Naive thymus-derived CD4-positive, alpha-beta T cell (primary cell): ENCODE data around the gene ARSG. TPM values are rescaled to one million over a fixed set of nuclear protein-coding genes. Genes with fewer than 3 reads are reported as not detected.
A peak's percentile ranks its signal among the peaks of the same experiment; 100 is the strongest.

Source experiments
- ATAC-seq: fragments of 150-1000 bp; cut with Tn5 transposase; 2 replicates; pipeline ENCODE4 v1.10.0; 2021; ENCODE audit warnings: mild to moderate bottlenecking, moderate library complexity
- CTCF ChIA-PET: fragments of 350-600 bp; sonication (Branson Sonifier 250); formaldehyde crosslinking; loops from one replicate; lab custom pipeline; 2021; ENCODE audit warnings: antibody characterized with exemption; lab: Charles Lee
- POLR2A ChIA-PET: fragments of 350-600 bp; sonication (Branson Sonifier 250); formaldehyde crosslinking; loops from one replicate; lab custom pipeline; 2021; ENCODE audit warnings: antibody characterized with exemption, inconsistent platforms; lab: Charles Lee
- DNase-seq, 9 donors: peaks; one replicate each; pipeline versions ENCODE4 v3.0.0 to v3.0.0-alpha.2; 2020 to 2022; ENCODE audit warnings: mixed read lengths in 1 of 9
- H3K27ac ChIP-seq: one replicate; pipeline ENCODE4 v1.7.0; 2013; ENCODE audit warnings: mild to moderate bottlenecking, low read depth, low read length, moderate library complexity
- H3K27me3 ChIP-seq, 2 donors: one replicate each; pipeline ENCODE4 v1.7.0; 2013; ENCODE audit warnings: low read length in 2 of 2, mild to moderate bottlenecking in 2 of 2, moderate library complexity in 2 of 2; ENCODE audit not compliant: control insufficient read depth in 2 of 2, insufficient read depth in 2 of 2
- H3K36me3 ChIP-seq, 3 experiments: 1 replicate in 2 of 3; 2 replicates in 1 of 3; pipeline ENCODE4 v1.7.0; 2013; ENCODE audit warnings: low read length in 3 of 3, mild to moderate bottlenecking in 3 of 3, moderate library complexity in 1 of 3; ENCODE audit not compliant: insufficient read depth in 3 of 3, control insufficient read depth in 2 of 3
- H3K4me1 ChIP-seq, 2 donors: one replicate each; pipeline ENCODE4 v1.7.0; 2013; ENCODE audit warnings: low read length in 2 of 2, mild to moderate bottlenecking in 2 of 2, moderate library complexity in 1 of 2; ENCODE audit not compliant: control insufficient read depth in 2 of 2, insufficient read depth in 2 of 2
- H3K4me3 ChIP-seq: 2 replicates; pipeline ENCODE4 v1.7.0; 2013; ENCODE audit warnings: mild to moderate bottlenecking, low read length
- H3K9me3 ChIP-seq, 3 experiments: 1 replicate in 2 of 3; 2 replicates in 1 of 3; pipeline ENCODE4 v1.7.0; 2013; ENCODE audit warnings: low read length in 3 of 3; ENCODE audit not compliant: control insufficient read depth in 2 of 3
- H3K27ac Mint-ChIP-seq, 9 donors: one replicate each; pipeline ENCODE4 v1.8.0; 2020 to 2022; ENCODE audit warnings: mixed read lengths in 9 of 9, mild to moderate bottlenecking in 8 of 9, moderate library complexity in 5 of 9, inconsistent platforms in 2 of 9
- H3K27me3 Mint-ChIP-seq, 5 donors: one replicate each; pipeline ENCODE4 v1.8.0; 2021 to 2022; ENCODE audit warnings: mixed read lengths in 5 of 5, mild to moderate bottlenecking in 1 of 5
- H3K36me3 Mint-ChIP-seq, 5 donors: one replicate each; pipeline ENCODE4 v1.8.0; 2020 to 2022; ENCODE audit warnings: mixed read lengths in 5 of 5, mild to moderate bottlenecking in 3 of 5, inconsistent platforms in 1 of 5
- H3K4me1 Mint-ChIP-seq, 7 donors: one replicate each; pipeline ENCODE4 v1.8.0; 2020 to 2022; ENCODE audit warnings: mixed read lengths in 7 of 7, mild to moderate bottlenecking in 3 of 7, inconsistent platforms in 1 of 7
- H3K4me3 Mint-ChIP-seq, 10 donors: one replicate each; pipeline ENCODE4 v1.8.0; 2020 to 2022; ENCODE audit warnings: mild to moderate bottlenecking in 10 of 10, mixed read lengths in 10 of 10, moderate library complexity in 6 of 10, inconsistent platforms in 2 of 10
- H3K9me3 Mint-ChIP-seq, 11 donors: one replicate each; pipeline ENCODE4 v1.8.0; 2020 to 2022; ENCODE audit warnings: mixed read lengths in 11 of 11, mild to moderate bottlenecking in 4 of 11, inconsistent platforms in 1 of 11, moderate library complexity in 1 of 11
- intact Hi-C, 2 donors: fragments of 100-400 bp; cut with micrococcal nuclease; formaldehyde crosslinking; loops; one replicate each; pipeline ENCODE4 v1.15.1; 2023
- polyA plus RNA-seq, 2 donors: library from polyadenylated mRNA; unstranded; fragments of 300-500 nt; fragmentation: Illumina TruSeq; gene quantifications; one replicate each; pipeline ENCODE4 v1.2.3, GENCODE V29; 2021
- total RNA-seq, 6 experiments: library from RNA in 5 of 6; stranded (reverse) in 5 of 6; gene quantifications; 1 replicate in 5 of 6; 2 replicates in 1 of 6; pipeline ENCODE4 v1.2.3 and lab custom pipeline; 2021 to 2026

ARSG gene
- total and polyA plus RNA-seq, 7 experiments from 2014 or later, result 7.3 to 20.0 (median 12.6) TPM

- no peak for DNase-seq
- no peak overlapping the region for H3K4me3 ChIP-seq
- ChIA-PET POLR2A (interaction anchor here (0.8 to 2.9 kb wide), 2 partner anchors 121 to 135 kb away, joined by 3 to 12 read pairs; partner anchors contain the start of genes ARSG and SLC16A6), CTCF (interaction anchor here (1.2 kb wide), 1 partner anchor 10 kb away, joined by 6 read pairs; no protein-coding TSS in a partner anchor)
- no peaks in the 10 kb centered on the region for H3K27me3 Mint-ChIP-seq
- intact Hi-C loops, result no loop called here
- H3K4me1 Mint-ChIP-seq, result peaks cover 4 to 12% (median 11%) of the 10 kb centered on the region in 7 donors
- H3K36me3 ChIP-seq, result peaks cover 0 to 11% (median 0%) of the 10 kb centered on the region in 3 experiments
- no peaks in the 10 kb centered on the region for H3K9me3 Mint-ChIP-seq
- ATAC-seq, result no peak
- no peak overlapping the region for H3K4me3 Mint-ChIP-seq
- no peak overlapping the region for H3K27ac ChIP-seq
- no peaks in the 10 kb centered on the region for H3K4me1 ChIP-seq
- no peaks in the 10 kb centered on the region for H3K27me3 ChIP-seq
- H3K27ac Mint-ChIP-seq, result no peak overlapping the region
- peaks cover 0 to 27% (median 3%) of the 10 kb centered on the region in 5 donors for H3K36me3 Mint-ChIP-seq
- no peaks in the 10 kb centered on the region for H3K9me3 ChIP-seq
These were observed 136.3 kb downstream of the ARSG start for GRCh38 chr17:68427575-68427974.

GRCh38 chr17:68428498-68429172, 137.3 kb downstream of the ARSG start:
- Mint-ChIP-seq H3K36me3 (peaks cover 0 to 31% (median 0%) of the 10 kb centered on the region in 5 donors), H3K27me3 (no peaks in the 10 kb centered on the region), H3K27ac (no peak overlapping the region), H3K4me3 (no peak overlapping the region), H3K9me3 (peaks cover 0 to 1% (median 0%) of the 10 kb centered on the region in 11 donors), H3K4me1 (peaks cover 4 to 12% (median 11%) of the 10 kb centered on the region in 7 donors)
- ChIA-PET POLR2A (interaction anchor here (0.8 to 2.9 kb wide), 2 partner anchors 122 to 136 kb away, joined by 3 to 12 read pairs; partner anchors contain the start of genes ARSG and SLC16A6), CTCF (interaction anchor here (0.9 to 1.2 kb wide), 3 partner anchors 9 to 32 kb away, joined by 3 to 6 read pairs (median 3); no protein-coding TSS in a partner anchor)
- Histone ChIP-seq H3K36me3 (peaks cover 0 to 11% (median 0%) of the 10 kb centered on the region in 3 experiments), H3K9me3 (no peaks in the 10 kb centered on the region), H3K4me1 (no peaks in the 10 kb centered on the region), H3K27me3 (no peaks in the 10 kb centered on the region), H3K27ac (no peak overlapping the region), H3K4me3 (no peak overlapping the region)
- DNase-seq, result no peak
- intact Hi-C loops, result no loop called here
- ATAC-seq, result no peak

GRCh38 chr17:68429881-68430280, 138.6 kb downstream of the ARSG start:
- ATAC-seq (no peak), DNase-seq (no peak)
- no peak overlapping the region for H3K27ac Mint-ChIP-seq
- Histone ChIP-seq H3K9me3 (no peaks in the 10 kb centered on the region), H3K4me1 (no peaks in the 10 kb centered on the region), H3K27ac (no peak overlapping the region), H3K36me3 (peaks cover 0 to 7% (median 0%) of the 10 kb centered on the region in 3 experiments), H3K27me3 (no peaks in the 10 kb centered on the region), H3K4me3 (no peak overlapping the region)
- peaks cover 4 to 16% (median 11%) of the 10 kb centered on the region in 7 donors for H3K4me1 Mint-ChIP-seq
- H3K36me3 Mint-ChIP-seq, result peaks cover 0 to 31% (median 0%) of the 10 kb centered on the region in 5 donors
- intact Hi-C loops, result loop anchor here in 1 of 2 donors (2.0 kb wide), 1 partner anchor 73 kb away; no protein-coding TSS in a partner anchor
- no peak overlapping the region for H3K4me3 Mint-ChIP-seq
- H3K9me3 Mint-ChIP-seq, result peaks cover 0 to 1% (median 0%) of the 10 kb centered on the region in 11 donors
- ChIA-PET POLR2A (interaction anchor here (0.7 kb wide), 1 partner anchor 80 kb away, joined by 3 read pairs; no protein-coding TSS in a partner anchor), CTCF (interaction anchor here (1.3 kb wide), 1 partner anchor 152 kb away, joined by 3 read pairs; no protein-coding TSS in a partner anchor)
- H3K27me3 Mint-ChIP-seq, result no peaks in the 10 kb centered on the region

- Histone ChIP-seq H3K27me3 (no peaks in the 10 kb centered on the region), H3K36me3 (no peaks in the 10 kb centered on the region), H3K27ac (no peak overlapping the region), H3K4me3 (no peak overlapping the region), H3K9me3 (no peaks in the 10 kb centered on the region), H3K4me1 (peaks cover 4 to 5% of the 10 kb centered on the region in 2 donors)
- ChIA-PET POLR2A (interaction anchor here (0.9 to 3.6 kb wide), 7 partner anchors 26 to 166 kb away, joined by 3 to 26 read pairs (median 3); partner anchors contain the start of genes ARSG, SLC16A6 and WIPI1), CTCF (interaction anchor here (0.5 to 2.9 kb wide), 17 partner anchors 15 to 472 kb away, joined by 3 to 10 read pairs (median 3); no protein-coding TSS in a partner anchor)
- H3K27ac Mint-ChIP-seq, result peak overlapping the region in 1 of 9 donors; percentile 58
- H3K4me3 Mint-ChIP-seq, result no peak overlapping the region
- peaks cover 0 to 1% (median 0%) of the 10 kb centered on the region in 11 donors for H3K9me3 Mint-ChIP-seq
- intact Hi-C loops, result loop anchor here in 1 of 2 donors (1.0 to 2.0 kb wide), 3 partner anchors 74 to 168 kb away; no protein-coding TSS in a partner anchor
- peaks cover 7 to 21% (median 14%) of the 10 kb centered on the region in 7 donors for H3K4me1 Mint-ChIP-seq
- peaks cover 0 to 33% (median 0%) of the 10 kb centered on the region in 5 donors for H3K36me3 Mint-ChIP-seq
- ATAC-seq (no peak), DNase-seq (no peak)
- no peaks in the 10 kb centered on the region for H3K27me3 Mint-ChIP-seq
These were observed 139.8 kb downstream of the ARSG start for GRCh38 chr17:68431045-68431608.

GRCh38 chr17:68431661-68432071, 140.4 kb downstream of the ARSG start:
- H3K27me3 Mint-ChIP-seq, result no peaks in the 10 kb centered on the region
- no peak overlapping the region for H3K4me3 Mint-ChIP-seq
- Histone ChIP-seq H3K27ac (no peak overlapping the region), H3K36me3 (no peaks in the 10 kb centered on the region), H3K4me1 (peaks cover 9% of the 10 kb centered on the region in 2 donors), H3K4me3 (no peak overlapping the region), H3K27me3 (no peaks in the 10 kb centered on the region), H3K9me3 (no peaks in the 10 kb centered on the region)
- ChIA-PET POLR2A (interaction anchor here (0.6 to 3.6 kb wide), 8 partner anchors 26 to 184 kb away, joined by 3 to 26 read pairs (median 3); partner anchors contain the start of genes ARSG, SLC16A6 and WIPI1), CTCF (interaction anchor here (0.6 to 2.9 kb wide), 22 partner anchors 16 to 473 kb away, joined by 3 to 10 read pairs (median 3); no protein-coding TSS in a partner anchor)
- peaks cover 11 to 27% (median 20%) of the 10 kb centered on the region in 7 donors for H3K4me1 Mint-ChIP-seq
- H3K36me3 Mint-ChIP-seq, result peaks cover 0 to 35% (median 0%) of the 10 kb centered on the region in 5 donors
- peaks cover 0 to 1% (median 0%) of the 10 kb centered on the region in 11 donors for H3K9me3 Mint-ChIP-seq
- ATAC-seq, result peak; percentile 64
- DNase-seq, result peak in 7 of 9 donors; percentile 42 to 72 (median 64)
- H3K27ac Mint-ChIP-seq, result peak overlapping the region in 3 of 9 donors; percentile 0 to 41 (median 3)
- intact Hi-C loops, result loop anchor here in 1 of 2 donors (1.0 to 2.0 kb wide), 3 partner anchors 75 to 168 kb away; no protein-coding TSS in a partner anchor
